Activated T-cell treated with anti-CD3 and anti-CD28 coated beads, Interleukin-2, amount 50 U/mL, for 1 hour (primary cell): ENCODE measurements around the gene VPS4B.
"Not testable (repeated sequence)": the region's sequence is repeated elsewhere in the genome, so short reads cannot be mapped to it uniquely, and the experiment has no call there.

Experiments
- DNase-seq: peaks from one replicate; pipeline ENCODE4 v3.0.0-alpha.2; 2020

The VPS4B gene

DNA sequence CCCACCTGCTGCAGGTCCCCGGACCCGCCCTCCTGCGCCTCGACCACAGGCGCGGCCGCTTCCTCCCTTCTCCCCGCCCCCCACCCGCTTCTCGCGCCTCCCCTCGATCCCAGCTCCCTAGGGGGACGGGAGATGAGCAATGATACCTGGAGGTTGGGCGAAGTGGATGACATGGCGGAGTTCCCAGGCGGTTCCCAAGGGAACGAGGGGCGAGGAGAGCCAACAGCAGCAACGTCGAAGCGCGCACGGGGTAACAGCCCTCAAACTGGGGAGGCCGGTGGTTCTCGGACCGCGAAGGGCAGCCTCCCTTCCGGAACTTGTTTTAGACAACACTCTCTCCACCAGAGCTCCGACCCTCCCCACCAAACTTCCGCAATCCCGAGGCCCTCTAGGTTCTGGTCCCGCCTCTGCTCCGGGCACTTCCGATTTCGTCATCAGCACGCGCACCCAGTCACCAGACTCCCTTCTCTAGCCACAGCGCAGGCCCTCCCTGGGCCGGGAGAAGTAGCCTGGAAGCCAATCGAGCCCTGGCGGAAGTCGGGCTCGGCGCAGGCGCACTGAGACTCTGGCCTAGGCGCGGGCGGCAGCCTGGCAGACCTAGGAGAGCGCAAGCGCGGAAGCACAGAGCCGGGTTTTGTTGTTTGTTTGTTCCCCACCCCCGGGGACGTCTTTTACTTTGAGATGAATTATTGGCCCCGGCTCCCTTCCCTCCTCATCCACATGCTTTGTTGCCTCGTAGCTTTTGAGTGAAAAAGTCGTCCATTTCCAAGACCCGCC lies at the start of gene VPS4B:
TSS of gene VPS4B (minus strand) at position 390 of the 777 bp plus-strand sequence. CDS start at position 173, 217 bp downstream.
- DNase-seq, result peak; percentile 99

DNA sequence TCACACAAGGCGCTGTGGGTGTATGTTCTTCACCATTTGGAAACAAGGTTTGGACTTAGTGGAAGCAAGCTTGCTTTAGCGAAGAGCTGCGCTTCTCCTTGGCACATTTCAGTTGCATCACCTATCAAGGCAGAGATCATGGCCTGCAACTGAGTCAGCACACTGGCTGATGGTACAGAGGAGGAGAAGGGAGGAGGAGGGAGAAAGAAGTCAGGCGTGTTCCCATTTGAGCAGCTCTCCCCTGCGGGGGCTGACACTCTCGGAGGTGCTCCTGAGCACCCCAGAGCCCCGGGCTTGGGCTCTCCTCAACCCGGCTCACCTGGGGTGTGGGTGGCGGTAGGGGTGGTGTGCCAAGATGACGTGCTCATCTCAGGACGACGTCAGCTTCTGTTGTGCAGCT lies 48.5 kb upstream of the VPS4B start:
- no peak for DNase-seq

- no peak for DNase-seq
Measured at GRCh38 chr18:63468575-63468974, 46.3 kb upstream of the VPS4B start.

DNA sequence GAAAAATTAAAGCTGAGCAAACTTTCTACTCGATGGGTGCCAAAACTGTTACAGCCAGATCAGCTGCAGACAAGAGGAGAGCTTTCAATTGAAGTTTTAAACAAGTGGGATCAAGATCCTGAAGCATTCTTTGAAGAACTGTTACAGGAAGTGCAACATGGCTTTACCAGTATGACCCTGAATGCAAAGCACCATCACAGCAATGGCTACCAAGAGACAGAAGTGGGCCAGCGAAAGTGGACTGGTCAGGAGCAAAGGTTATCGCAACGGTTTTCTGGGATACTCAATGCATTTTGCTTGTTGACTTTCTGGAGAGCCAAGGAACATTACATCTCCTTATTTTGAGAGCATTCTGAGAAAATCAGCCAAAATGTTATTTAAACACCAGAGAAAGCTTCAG lies 45.4 kb upstream of the VPS4B start:
- DNase-seq, result no peak

GRCh38 chr18:63465059-63465458 lies 42.8 kb upstream of the VPS4B start:
- DNase-seq, result no peak

DNA sequence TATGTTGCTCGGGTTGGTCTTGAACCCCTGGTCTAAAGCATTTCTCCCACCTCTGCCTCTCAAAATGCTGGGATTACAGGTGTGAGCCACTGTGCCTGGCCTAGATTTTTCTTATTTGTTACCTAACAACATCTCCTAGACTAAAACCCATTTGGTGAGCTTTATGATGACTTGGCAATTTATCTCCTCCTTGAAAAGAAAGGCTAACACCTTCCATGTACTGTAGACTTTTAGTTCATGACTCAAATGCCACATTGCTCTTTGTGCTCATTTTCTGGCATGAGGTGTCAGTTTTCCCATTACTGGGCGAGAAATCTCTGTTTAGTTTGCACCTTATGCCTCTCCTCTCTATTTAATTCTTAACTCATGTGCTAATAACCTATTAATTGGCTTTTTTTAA lies 42.2 kb upstream of the VPS4B start:
- DNase-seq, result no peak

DNA sequence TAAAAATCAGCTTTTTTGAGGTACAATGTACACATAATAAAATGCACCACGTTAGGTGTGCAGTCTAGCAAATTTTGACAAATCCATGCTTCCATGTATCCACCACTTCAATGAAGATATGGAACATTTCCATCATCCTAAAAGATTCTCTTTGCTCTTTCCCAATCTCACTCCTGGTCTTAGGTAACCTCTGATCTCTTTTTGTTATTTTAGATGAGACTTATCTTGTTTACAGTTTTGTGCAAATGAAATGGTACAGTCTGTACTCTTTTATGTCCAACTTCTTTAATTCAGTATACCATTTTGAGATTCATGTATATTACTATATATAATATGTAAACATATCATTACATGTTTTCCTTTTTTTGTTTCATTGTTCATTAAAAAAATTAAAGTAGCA lies 38.1 kb upstream of the VPS4B start:
- DNase-seq, result no peak

DNA sequence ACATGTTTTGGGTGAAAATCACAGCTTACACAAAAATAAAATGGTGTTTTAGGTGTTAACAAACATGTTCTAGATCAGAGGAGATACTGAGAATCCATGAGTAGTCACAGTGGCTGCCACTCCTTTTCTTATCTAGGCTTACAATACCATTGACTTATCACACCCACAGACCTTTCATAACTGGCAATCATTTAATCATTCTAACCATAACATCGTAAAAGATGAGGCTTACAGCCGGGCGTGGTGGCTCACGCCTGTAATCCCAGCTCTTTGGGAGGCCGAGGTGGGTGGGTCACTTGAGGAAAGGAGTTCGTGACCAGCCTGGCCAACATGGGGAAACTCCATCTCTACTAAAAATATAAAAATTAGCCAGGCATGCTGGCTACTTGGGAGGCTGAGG lies 35.7 kb upstream of the VPS4B start:
- no peak for DNase-seq

- no peak for DNase-seq
Measured at GRCh38 chr18:63454497-63454896, 32.2 kb upstream of the VPS4B start.

DNA sequence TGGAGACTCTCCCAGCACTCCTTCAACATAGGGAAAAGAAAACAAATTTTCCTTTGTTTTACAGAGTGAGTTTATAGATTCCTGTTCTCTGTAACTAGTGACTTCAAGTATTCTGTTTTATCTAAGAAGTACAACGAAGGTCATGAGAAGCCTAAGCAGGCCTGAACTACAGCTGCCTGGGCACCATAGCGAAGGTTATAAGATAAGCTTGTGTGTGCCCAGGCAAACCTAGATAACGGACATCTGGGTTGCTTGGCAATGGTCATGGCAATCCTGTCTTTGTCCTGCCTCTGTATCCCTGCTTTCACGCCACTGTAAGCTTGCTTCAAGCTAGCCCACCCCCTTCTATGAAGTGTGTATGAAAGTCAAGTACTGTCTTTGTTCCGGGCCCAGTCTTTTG lies 30.5 kb upstream of the VPS4B start:
- not testable (repeated sequence) for DNase-seq

- no peak for DNase-seq
Measured at GRCh38 chr18:63451799-63452660, 29.8 kb upstream of the VPS4B start.

DNA sequence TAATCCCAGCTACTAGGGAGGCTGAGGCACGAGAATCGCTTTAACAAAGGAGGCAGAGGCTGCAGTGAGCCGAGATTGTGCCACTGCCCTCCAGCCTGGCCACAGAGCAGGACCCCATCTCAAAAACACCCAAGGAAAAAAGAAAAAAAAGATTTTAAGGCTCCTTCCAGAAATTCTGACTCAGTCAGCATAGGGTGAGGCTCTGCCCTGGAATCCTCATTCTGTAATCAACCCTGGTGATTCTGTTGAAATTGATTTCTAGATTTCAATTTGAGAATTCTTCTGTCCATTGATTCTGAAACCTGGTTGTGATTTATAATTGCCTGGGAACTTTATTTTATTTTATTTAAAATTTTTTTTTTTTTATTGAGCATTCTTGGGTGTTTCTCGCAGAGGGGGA lies 27.1 kb upstream of the VPS4B start:
- no peak for DNase-seq

DNA sequence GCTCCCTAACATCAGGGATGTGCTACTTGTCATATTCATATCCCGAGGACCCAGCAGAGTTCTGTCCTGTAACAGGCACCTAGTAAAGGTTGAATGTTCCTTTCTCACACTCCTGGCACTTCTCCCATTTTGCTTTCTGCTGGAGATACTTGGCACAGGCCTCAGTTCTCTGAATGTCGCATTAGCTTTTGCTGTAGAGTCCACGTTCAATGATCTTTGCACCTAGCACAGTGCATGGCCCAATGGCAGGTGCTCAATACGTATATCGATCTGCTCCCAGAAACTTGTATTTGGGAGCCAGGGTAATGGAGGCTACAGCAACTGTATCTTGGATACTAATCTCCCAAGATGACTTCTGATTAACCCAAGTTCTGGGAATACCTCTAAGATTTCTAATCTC lies 24.8 kb upstream of the VPS4B start:
- DNase-seq, result no peak

DNA sequence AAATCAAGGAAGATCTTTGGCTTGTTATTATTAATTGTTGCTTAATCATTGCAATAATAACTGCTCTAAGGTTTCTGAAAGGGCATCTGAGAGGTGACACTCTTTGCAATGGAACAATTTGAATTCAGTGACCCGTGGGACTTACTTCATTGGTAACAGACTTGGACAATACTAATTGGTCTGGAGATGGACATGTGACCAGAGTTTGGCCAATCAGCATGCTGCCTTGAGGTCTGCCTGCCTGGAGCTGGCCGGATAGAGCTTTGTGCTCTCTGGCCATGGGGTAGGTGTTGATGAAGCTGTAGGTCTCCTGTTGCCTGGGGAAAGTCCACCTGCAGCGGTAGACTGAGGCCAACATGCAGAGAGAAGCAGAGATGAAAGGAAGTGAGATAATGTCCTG lies 24.0 kb upstream of the VPS4B start:
- no peak for DNase-seq

GRCh38 chr18:63445037-63445436 lies 22.8 kb upstream of the VPS4B start:
- no peak for DNase-seq

DNA sequence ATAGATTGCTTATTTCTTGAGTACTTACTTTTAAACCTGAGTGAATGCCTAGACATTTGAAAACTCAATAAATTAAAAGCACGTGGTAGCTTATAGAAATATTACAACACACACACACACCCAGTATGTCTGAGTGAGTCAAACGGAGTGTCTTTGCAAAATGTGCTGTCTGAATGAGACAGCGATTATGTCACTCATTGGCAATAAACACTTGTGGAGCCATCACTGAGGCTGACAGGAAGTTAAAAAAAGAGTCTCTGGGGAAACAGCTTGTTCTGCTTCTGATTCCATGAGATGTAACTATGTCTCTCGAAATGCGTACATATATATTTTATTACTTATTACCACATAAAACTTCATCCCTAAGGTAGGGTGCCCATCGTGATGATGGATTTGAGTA lies 22.3 kb upstream of the VPS4B start:
- no peak for DNase-seq

DNA sequence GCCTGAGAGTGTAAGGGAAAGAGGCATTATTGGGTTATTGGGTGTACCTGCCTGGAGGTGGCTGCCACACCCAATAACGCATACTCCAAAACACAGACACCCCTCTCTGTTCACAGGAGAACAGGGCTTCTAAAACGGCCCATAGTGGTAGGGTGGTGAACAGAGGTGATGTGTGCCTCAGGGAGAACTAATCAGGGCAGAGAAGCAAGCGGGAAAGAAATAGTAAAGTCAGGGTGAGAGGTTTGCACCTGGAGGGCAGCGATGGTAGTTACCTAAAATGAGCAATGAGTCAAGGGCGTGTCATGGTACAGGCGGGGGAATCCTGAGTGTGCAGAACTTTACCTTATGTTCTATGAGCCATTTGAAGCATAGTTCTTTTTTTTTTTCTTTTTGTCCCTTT lies 21.6 kb upstream of the VPS4B start:
- no peak for DNase-seq

DNA sequence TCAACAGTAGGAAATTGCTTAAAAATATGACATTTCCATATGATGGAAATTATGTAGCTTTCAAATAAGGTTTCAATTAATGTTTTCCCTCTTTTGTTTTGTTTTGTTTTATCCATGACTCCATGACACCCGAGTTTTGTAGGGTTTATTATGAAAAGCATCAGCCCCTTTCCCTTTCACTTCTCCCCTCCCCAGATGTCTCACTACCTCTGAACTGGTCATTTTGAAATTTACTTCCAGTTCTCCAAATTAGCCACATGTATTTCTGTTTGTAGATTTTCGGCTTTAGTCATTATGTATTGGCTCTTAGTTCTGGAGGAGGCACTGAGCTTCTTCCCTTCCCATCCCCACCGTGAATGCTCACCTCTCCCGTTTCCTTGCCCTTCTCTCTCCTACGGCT lies 18.6 kb upstream of the VPS4B start:
- DNase-seq, result no peak

DNA sequence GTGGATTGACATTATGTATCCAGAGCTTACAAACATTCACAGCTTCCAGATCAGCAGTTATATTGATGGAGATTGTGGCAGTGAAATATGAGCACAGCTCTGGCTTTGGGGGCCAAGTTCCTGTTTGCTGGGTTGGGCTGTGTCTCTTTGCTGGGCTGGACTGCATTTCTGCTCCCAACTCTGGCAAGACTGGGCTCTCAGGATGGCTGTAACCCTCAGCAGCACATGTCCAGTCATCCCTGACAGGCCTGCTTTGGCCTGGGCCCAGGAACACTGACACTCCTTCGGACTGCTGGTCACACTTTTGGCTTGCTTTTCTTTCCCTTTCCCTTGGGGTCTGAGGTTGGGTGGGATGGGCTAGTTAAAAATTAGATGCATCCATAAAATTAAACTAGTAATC lies 17.9 kb upstream of the VPS4B start:
- DNase-seq, result no peak

DNA sequence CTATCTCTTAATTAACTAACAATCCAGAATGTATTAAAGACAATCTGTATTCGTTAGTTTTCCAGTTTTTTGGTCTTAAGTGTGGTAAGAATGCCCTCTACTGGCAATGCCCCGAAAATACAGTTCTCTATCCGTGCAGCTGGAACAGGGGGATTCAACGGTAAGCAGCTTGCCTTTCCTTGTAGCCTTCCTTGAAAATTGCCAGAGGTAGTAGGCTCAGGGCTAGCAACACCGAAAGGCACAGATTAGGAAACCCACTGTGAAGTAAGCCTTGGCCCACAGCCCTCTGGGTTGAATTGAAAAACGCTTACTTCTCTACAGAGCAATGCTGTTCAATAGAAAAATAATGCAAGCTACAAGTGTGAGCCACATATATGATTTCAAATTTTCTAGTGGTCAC lies 17.1 kb upstream of the VPS4B start:
- DNase-seq, result peak; percentile 40

DNA sequence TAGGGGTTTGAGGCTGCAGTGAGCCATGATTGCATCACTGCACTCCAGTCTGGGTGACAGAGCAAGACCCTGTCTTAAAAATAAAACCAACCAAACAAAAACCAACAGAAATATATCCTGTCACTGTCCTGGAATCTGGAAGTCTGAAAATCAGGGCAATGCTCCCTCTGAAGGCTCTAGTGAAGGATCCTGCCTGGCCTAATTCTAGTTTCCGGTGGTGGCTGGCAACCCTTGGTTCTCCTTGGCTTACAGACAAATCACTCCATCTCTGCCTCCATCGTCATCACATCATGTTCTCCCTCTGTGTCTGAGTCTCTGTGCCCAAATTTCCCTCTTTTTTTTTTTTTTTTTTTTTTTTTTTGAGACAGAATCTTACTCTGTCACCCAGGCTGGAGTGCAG lies 15.9 kb upstream of the VPS4B start:
- no peak for DNase-seq

DNA sequence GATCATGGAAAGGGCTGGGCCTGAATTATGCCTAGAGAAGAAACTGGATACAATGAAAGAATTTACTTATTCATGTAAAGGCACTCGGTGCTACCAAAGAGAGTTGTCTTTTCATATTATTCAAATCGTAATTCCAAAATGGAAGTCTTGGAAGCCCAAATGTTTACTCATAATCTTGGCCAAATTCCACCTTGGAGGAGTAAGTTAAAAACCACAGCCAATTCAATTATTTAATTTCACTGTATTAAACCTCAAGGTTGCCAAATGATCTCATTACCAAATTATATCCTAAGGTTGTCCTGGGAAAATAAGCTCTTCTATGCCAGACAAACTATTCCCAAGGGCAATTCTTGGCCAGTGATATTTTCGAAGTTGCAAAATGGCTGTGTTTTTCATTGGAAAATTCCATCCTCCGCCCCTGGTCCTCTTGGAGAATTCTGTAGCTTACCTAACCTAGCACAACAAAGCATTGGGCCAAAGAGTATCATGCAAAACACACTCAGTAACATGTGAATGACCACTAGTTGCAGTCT lies 11.1 kb upstream of the VPS4B start:
- DNase-seq, result no peak

GRCh38 chr18:63431180-63431579 lies 8.9 kb upstream of the VPS4B start:
- DNase-seq, result no peak

- DNase-seq, result no peak
Measured at GRCh38 chr18:63430526-63430925, 8.2 kb upstream of the VPS4B start.
